UCSD-AML1 (cell line): ENCODE data around the gene ELAVL1.

Experiments
- DNase-seq: peaks from one replicate; lab custom pipeline; 2025; ENCODE audit not compliant: unreplicated experiment; lab: John Stamatoyannopoulos, UW

ELAVL1 gene

DNA sequence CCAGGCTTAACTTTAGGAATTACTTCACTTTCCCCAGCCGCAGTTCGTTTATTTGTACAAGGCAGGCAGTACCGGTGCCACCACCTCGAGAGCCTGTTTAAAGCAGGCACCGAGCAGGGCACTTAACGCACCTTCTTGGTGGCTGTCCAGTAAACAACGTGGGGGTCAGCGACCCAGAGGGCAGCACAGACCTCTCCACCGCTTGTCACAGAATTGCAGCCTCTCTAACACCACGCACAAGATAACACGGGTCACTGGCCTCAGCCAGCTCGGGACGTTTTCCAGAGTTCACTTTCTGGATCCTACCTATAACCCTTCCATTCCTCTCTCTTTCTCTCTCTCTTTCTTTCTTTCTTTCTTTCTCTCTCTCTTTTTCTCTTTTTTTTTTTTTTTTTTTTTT, 16.8 kb upstream of the ELAVL1 start:
- no peak for DNase-seq

DNA sequence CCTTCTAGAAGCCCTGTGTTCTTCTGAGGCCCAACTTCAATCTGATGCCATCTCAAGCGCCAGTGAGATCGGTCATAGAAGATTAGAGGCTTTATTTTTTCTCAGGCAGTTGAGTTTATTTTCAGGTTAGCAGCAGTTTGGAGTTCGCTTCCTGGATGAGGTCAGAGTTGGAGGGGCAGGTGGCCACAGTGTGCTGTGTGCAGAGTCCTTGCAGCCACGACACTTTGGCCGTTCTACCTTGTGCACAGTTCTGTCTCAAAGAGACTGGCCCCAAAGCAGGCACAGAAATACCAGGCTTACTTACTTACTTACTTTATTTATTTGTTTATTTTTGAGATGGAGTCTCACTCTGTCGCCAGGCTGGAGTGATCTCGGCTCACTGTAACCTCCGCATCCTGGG, 15.9 kb upstream of the ELAVL1 start:
- no peak for DNase-seq

DNA sequence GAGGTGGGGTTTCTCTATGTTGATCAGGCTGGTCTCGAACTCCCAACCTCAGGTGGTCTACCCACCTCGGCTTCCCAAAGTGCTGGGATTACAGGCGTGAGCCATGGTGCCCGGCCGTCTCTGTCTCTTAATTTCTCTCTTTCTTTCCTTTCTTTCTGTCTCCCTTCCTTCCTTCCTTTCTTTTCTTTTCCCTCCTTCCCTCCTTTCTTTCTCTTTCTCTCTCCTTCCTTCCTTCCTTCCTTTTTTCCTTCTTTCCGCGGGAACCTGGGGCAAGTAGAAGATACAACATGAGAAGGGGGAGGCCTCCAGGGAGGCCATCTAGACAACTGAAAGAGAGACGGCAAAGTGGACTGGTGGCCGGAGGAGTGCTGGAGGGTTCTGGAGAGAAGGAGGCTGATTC, 15.2 kb upstream of the ELAVL1 start:
- no peak for DNase-seq

DNA sequence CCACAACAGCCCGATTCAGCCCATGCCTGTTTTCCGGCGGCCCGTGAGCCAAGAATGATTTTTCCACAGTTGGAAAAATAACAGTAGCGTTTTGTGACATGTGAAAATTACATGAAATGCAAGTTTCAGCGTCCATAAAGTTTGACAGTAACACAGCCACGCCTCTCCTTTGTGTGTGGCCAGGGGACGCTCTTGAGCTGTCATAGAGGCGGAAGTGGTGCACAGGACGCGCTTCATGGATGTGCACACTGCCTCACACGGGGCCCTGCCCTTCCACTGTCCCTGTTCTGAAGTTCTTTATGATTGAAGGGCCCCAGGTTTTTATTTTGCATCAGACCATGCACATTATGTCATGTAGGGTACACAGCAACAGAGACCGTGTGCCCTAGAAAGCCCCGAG, 12.4 kb upstream of the ELAVL1 start:
- DNase-seq: peak; percentile 45

DNA sequence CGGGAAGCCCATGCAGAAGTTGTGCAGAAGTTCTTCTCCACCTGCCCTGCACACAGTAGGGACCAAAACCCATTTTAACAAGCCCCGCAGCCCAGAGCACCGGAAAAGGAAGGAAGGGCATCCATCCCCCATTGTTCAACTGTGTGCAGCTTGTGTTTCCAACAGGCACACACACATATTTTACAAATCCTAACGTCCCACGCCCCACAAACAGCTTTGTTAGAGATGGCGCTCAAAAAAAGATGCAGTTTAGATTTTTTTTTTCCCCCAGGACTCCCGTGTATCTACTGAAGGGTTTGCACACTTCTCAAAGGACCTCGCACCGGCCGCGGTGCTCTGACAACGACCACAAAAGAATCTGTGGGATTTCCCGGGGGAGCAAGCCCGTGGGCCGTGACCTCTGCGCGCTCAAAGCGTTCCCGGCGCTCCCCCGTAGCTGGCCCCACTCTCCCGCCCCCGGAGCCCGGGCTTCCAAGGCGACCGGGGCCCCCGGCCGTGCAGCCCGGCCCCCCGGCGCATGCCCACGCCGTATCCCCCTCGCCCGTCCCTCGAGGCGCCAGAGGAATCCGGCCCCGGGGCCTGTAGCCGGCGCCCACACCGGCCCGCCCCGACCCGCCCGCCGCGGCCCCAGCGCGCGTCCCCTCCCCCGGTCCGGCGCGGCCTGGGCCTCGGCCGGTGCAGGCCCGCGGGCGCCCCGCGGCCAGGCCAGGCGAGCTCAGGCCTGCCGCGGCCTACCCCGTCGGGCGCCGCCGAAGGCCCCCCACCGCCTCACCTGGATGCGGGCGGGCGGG, 523 bp downstream of the ELAVL1 start:
- no peak for DNase-seq

DNA sequence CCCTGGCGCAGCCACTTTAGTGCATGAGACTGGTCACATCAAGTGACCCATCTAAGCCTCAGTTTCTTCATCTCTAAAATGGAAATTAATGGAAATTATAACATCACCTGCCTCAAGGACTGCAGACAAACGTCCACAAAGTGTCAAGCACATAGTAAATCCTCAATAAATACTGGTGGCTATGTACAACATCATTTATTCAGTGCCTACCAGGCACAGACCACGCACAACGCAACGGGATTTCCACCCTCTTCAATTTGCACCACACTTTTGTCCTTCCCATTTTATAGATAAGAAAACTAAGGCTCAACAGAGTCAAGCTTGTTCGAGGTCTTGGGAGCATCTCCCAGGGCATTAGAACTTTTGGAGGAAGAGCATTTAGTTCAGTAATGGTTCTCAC, 1.4 kb downstream of the ELAVL1 start:
- no peak for DNase-seq

DNA sequence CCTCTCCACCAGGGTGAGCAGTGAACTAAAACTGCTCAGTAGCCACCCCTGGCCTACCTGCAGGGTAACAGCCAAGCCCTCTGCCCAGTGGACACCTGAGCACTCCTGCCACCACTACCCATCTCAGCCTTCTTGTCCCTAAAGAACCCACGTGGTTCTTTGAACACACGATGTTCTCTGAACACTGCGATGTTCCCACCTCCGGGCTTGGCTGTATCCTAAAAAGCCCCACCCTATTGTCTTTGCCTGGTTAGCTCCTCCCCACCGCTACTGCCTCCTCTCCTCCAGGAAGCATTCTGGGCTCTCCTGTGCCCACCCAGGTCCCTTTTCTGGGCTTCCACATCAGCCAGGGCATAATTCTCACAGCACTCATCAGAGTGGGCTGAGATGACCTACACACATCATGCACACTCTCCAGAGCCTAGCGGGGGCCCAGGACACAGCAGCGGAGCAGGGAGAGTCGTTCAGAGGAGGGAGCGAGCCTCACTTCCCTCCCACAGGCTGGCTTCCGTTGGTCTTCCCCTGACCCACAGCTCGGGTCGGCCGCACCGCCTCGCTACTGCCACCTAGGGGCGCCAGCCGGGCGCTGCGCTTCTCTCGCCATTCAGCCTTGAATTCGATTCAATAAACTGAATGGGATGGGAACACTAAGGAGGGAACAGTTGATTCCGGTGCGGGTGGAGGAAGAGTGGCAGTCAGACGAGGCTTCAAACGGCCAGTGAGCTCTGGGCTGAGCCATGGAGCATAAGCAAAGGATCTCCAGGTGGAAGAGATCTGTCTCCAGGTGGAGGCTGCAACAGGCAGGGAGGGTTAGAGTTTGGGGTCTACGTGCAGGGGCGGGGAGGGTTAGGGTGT, 3.2 kb downstream of the ELAVL1 start:
- DNase-seq: peak; percentile 90

DNA sequence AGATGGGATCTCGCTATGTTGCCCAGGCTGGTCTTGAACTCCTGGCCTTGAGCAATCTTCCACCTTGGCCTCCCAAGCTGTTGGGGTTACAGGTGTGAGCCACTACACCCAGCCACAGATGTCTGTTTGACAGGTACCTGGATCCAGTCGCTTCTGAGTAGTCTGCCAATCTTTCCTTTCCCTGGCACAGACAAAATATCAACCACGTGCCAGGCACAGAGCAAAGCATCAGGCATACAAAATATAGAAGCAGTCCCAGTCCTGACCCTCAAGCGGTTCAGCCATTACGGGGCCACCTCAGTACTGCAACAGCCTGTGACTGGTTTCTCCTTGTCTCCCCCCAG, 3.8 kb downstream of the ELAVL1 start:
- DNase-seq: no peak

DNA sequence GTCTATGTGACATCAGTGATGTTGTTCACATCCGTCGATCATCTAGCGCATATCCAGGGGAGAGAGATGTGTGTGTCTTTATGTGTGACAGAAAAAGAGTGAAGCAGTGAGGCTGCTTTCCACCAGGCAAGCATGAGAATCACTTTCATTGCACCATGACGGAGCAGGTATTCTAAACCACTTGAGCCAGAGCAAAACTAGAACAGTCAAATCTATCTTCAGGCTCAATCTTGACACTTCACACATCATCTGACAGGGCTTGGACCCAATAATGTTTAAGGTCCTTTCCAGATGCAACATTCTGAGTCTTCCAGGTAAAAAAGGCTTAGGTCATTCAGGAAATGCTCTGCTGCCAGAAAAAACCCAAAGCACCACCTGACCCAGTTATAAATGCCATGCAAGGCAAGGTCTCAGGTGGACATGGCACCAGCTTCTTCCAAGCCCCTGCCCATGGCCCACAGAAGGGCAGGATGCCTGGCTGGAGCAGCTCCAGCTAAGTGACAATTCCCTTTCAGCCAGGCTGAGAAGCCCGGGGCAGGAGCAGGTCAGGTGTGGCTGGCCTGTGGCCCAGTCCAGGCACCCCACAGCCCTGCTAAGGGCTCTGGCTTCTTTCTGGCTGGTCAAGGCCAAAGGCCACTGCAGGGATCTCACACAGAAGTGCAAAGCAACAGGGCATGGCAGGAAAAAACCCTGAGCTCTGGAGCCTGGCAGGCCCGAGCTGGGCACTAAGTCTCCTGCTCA, 5.0 kb downstream of the ELAVL1 start:
- DNase-seq: no peak

DNA sequence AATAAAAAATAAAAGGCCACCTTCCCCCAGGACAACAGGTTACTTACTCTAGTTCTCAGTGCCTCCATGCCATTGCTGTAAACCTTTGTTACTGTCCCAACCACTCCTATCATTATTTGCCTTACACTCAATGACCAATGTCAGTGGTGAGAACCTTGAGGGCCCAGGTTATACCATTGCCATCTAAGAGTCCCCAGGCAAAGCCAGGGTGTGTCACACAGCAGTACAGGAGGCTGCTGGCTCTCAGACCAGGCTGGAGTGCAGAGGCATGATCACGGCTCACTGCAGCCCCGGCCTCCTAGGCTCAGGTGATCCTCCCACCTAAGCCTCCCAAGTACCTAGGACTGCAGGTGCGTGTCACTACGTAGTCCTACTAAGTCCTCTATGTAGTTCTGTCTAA, 6.1 kb downstream of the ELAVL1 start:
- DNase-seq: no peak

DNA sequence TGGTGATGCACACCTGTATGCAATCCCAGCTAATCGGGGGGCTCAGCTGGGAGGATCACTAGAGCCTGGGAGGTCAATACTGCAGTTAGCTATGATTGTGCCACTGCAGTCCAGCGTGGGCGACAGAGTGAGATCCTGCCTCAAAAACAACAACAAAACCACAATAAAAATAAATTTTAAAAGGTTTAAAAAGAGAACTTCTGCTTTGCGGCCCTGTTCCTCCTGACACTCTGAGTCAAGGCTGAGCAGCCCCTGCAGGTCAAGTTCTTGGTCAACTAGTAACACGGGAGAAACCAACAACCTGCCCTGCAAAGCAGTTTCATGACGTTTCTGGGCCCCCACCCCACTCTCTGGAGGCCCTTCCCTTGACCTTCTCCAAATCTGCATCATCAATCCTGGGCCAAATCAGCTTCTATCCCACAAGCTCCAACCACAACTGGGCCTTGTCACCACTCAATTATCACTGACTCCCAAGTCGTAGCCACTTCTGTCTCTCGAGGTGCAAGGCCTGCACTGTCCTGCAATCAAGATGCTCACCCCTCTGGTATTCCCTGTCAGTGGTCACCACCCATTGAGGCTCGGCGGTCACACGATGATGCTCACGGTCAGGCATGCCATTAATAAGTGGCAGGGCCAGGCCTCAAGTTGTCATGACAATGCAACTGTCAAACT, 7.5 kb downstream of the ELAVL1 start:
- no peak for DNase-seq

DNA sequence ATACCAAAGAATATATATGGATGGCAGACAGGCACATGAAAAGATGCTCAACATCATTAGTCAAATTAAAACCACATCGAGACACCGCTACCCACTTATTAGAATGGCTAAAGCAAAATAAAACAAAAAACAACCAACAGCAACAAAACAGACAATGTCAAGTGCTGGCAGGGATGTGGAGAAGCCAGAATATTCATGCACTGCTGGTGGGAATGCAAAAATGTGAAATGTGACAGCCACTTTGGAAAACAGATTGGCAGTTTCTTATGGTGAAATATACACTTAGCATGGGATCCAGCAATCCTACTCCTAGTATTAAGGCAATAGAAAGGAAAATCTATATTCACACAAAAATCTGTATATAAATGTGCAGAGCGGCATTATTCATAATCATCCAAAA, 8.6 kb downstream of the ELAVL1 start:
- no peak for DNase-seq

DNA sequence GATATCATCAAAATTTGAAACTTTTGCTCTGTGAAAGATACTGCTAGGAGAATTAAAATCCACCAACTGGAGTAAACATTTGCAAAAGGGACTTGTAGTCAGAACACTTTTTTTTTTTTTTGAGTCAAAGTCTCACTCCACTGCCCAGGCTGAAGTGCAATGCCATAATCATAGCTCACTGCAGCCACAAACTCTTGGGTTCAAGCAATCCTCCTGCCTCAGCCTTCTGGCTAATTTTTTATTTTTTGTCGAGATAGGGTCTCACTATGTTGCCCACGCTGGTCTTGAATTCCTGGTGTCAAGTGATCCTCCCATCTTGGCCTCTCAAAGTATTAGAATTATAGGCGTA, 9.7 kb downstream of the ELAVL1 start:
- DNase-seq: no peak

DNA sequence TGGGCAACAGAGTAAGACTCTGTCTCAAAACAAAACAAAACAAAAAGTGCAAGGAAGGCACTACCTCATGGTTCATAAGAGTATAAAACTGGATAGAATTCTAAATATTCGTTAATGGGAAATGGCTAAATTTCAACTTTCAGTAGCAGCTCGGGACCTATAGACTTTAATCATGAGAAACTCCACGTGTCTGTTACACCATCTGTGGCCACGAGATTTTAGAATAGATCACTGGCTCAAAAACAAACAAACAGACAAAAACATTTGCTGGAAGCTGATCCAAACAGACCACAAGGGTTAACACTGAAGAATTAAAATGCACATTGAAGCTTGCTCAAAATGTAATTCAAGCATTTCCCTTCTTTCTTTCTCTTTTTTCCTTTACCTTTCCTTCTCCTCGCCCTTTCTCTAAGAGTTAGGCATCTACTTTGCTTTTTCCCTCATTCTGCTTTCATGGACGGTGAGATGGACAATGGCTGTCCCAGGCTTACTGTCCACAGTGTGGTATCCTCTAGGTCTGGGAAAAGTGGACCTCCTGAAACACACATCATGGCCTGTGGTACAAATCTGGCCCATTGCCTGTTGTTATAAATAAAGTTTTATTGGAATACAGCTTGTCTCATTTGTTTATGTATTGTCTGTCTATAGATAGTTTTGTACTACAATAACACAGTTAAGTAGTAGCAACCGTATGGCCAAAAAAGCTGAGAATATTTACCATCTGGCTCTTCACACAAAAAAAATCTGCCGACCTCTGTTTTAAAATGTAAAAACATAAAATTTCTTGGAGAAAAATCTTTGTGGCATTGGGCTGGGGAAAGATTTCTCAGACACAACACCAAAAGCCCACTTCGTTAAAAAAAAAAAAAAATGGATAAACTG, 10.3 kb downstream of the ELAVL1 start:
- no peak for DNase-seq

DNA sequence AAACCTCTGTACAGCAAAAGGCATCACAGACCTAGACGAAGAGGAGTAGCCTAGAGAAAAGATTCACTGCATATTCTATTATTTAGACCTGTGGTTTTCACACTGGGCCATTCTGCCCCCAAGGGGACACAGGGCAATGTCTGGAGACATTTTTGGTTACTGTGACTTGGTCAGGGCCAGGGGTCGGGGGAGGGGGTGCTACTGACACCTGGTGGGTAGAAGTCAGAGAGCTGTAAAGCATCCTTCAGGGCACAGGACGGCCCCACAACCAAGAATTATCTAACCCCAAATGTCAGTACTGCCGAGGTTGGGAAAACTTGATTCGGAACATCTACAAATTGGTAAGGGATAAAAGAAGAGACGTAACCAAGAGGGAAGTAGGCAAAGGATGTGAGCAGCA, 11.3 kb downstream of the ELAVL1 start:
- no peak for DNase-seq

DNA sequence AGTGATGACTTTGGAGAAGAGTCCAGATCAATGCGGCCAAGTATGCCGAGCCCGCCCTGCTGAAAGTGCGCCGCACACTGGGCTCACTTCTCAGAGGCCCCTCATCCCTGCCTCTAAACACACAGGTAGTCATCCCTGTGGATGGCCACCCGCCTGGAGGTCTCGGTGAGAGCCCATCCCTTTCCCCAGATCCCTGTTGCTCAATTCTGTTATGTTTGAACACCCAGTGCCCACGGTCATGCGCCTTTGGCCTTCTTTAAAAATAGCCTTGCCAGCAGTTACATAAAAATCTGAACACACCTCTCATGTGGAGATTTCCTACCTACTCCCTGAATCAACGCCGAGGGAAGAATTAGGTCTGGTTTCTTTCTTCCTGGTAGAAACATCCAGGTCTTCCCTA, 11.9 kb downstream of the ELAVL1 start:
- DNase-seq: no peak

DNA sequence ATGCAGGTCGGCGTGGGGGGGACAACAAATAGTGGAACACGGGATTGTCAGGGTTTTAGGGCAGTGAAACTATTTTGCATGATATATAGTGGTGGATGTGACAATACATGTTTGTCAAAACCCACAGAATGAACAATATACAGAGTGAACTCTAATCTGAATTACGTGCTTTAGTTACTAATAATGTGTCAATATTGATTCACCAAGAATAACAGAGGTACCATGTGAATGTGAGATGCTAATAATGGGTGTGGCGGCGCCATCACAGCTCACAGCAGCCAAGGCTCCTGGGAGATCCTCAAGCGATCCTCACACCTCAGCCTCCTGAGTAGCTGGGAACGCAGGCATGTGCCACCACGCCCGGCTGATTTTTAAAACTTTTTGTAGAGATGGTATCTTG, 12.9 kb downstream of the ELAVL1 start:
- no peak for DNase-seq

DNA sequence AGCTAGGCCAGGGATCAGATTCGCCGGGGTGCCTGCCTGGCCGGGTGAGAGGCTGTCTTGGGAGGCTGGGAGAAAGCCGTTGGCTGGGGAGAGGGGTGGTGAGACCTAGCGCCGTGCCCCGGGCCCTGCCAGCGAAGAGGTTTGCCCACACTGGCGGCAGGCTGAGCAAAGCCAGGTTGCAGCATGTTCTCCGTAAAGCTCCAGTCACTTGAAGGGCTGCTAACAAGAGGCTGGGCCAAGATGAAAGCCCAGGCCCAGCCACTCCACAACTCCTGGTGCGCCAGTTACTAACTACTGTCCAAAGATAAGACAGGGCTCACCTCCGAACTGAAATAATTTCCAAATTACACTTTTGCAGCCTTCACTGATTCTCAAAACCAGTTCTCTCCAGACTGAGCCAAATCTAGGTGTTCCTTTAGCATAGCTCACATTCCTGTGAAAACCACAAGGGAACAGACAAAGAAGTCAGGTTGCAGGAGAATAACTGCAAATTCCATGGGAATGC, 16.3 kb downstream of the ELAVL1 start:
- no peak for DNase-seq

DNA sequence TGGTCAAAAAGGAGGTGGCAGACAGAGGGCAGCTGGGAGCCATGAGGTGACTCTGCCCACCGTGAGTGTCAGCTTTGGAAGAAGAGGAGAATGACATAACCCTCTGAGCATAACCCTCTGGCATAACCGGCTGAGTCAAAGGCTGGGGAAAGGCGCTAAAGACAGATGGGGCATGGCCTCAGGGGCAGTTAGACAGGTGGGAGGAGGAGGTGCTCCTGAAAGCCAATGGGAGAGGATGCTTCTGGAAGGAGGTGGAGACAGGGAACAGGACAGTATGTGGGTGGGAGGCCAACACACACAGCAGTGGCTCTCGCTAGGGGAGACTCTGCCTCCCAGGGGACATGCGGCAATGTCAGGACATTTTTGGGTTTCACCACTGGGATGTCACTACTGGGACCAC, 17.1 kb downstream of the ELAVL1 start:
- no peak for DNase-seq

DNA sequence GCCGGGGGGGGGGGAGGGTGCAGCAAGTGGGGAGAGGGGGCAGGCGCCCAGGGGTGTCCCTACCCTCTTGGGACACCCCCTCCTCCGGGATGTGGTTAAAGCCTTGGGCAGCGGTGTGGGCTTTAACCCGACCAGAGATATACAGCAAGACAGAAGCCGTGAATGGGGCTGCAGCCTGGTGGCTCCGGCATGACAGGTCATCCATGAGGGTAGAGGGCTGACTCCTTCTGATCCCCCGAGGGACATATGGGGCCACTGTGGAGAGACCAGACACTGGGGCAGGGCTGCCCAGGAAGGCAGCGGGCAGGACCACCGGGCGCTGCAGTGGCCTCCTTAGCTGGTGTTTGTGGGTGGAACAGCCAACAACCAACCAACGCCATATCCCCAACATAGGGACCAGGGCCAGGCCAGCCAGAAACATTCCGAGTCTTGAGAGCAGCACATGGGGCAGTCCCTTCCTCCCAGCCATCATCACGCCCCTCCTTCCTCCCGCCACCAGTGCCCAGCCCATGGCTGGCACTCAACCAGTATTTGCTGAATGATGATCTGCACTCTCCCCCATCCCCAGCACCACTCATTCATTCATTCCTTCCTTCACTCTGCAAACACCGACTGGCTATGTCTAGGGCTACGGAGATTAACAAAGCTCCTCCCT, 18.2 kb downstream of the ELAVL1 start:
- DNase-seq: no peak
